Liver (tissue), 9 donors: ENCODE measurements around the gene TRIM38. TPM values are rescaled to one million over a fixed set of nuclear protein-coding genes. Genes with fewer than 3 reads are reported as not detected.

Experiments used
- DNase-seq: peaks from one replicate; pipeline ENCODE4 v3.0.0-alpha.2; 2017; ENCODE audit warnings: low spot score
- H3K27ac ChIP-seq, 2 donors: one replicate each; pipeline ENCODE4 v1.7.0; 2013; ENCODE audit warnings: inconsistent platforms in 2 of 2, low read length in 2 of 2, control low read depth in 1 of 2, low read depth in 1 of 2, mild to moderate bottlenecking in 1 of 2
- H3K27me3 ChIP-seq, 4 donors: one replicate each; pipeline versions ENCODE4 v1.6.1 to v1.7.0; 2013; ENCODE audit warnings: low read length in 3 of 4, inconsistent platforms in 1 of 4, mild to moderate bottlenecking in 1 of 4, moderate library complexity in 1 of 4; ENCODE audit not compliant: control insufficient read depth in 4 of 4, insufficient read depth in 4 of 4
- H3K36me3 ChIP-seq, 4 donors: one replicate each; pipeline versions ENCODE4 v1.6.1 to v1.7.0; 2013; ENCODE audit warnings: low read length in 3 of 4, mild to moderate bottlenecking in 3 of 4, low read depth in 1 of 4, moderate library complexity in 1 of 4; ENCODE audit not compliant: control insufficient read depth in 4 of 4, insufficient read depth in 3 of 4
- H3K4me1 ChIP-seq, 4 donors: one replicate each; pipeline versions ENCODE4 v1.6.1 to v1.7.0; 2013; ENCODE audit warnings: low read length in 3 of 4, mild to moderate bottlenecking in 3 of 4, moderate library complexity in 1 of 4; ENCODE audit not compliant: control insufficient read depth in 4 of 4, insufficient read depth in 4 of 4
- H3K4me3 ChIP-seq, 3 donors: one replicate each; pipeline versions ENCODE4 v1.6.1 to v1.7.0; 2013; ENCODE audit warnings: low read length in 3 of 3, control low read depth in 1 of 3, low read depth in 1 of 3, mild to moderate bottlenecking in 1 of 3
- H3K9ac ChIP-seq, 2 donors: one replicate each; pipeline ENCODE4 v1.7.0; 2013; ENCODE audit warnings: low read length in 2 of 2, mild to moderate bottlenecking in 2 of 2, moderate library complexity in 2 of 2, control low read depth in 1 of 2, low read depth in 1 of 2
- H3K9me3 ChIP-seq, 4 donors: one replicate each; pipeline versions ENCODE4 v1.6.1 to v1.7.0; 2013; ENCODE audit warnings: low read length in 3 of 4; ENCODE audit not compliant: control insufficient read depth in 4 of 4
- ATF3 ChIP-seq: IDR thresholded peaks from 2 replicates; pipeline ENCODE4 v1.6.1; 2016; ENCODE audit warnings: antibody characterized with exemption
- CTCF ChIP-seq: fragments of 150-350 bp; IDR thresholded peaks from 2 replicates; pipeline ENCODE4 v1.5.1; 2017; ENCODE audit warnings: improper control_type of control experiment, low read depth, low read length; ENCODE audit not compliant: missing input control
- EGR1 ChIP-seq, 2 donors: IDR thresholded peaks; 2 replicates each; pipeline ENCODE4 v1.6.1; 2016 to 2018; ENCODE audit warnings: antibody characterized with exemption in 2 of 2, low read depth in 2 of 2
- FOXA1 ChIP-seq: IDR thresholded peaks from 2 replicates; pipeline ENCODE4 v1.6.1; 2016; ENCODE audit warnings: antibody characterized with exemption
- FOXA2 ChIP-seq: IDR thresholded peaks from 2 replicates; pipeline ENCODE4 v1.6.1; 2016; ENCODE audit warnings: antibody characterized with exemption
- GABPA ChIP-seq, 2 donors: IDR thresholded peaks in 1 of 2; conservative IDR thresholded peaks in 1 of 2; 2 replicates each; pipeline ENCODE4 v1.6.1; 2016; ENCODE audit warnings: antibody characterized with exemption in 2 of 2, mild to moderate bottlenecking in 1 of 2, moderate library complexity in 1 of 2
- JUND ChIP-seq, 2 donors: IDR thresholded peaks; 2 replicates each; pipeline ENCODE4 v1.6.1; 2016; ENCODE audit warnings: antibody characterized with exemption in 2 of 2
- MAX ChIP-seq: IDR thresholded peaks from 2 replicates; pipeline ENCODE4 v1.6.1; 2016; ENCODE audit warnings: antibody characterized with exemption
- NR2F2 ChIP-seq: IDR thresholded peaks from 2 replicates; pipeline ENCODE4 v1.6.1; 2016; ENCODE audit warnings: antibody characterized with exemption
- RAD21 ChIP-seq, 2 donors: IDR thresholded peaks; 2 replicates each; pipeline ENCODE4 v1.6.1; 2016; ENCODE audit warnings: antibody characterized with exemption in 2 of 2, mild to moderate bottlenecking in 2 of 2
- REST ChIP-seq: IDR thresholded peaks from 2 replicates; pipeline ENCODE4 v1.6.1; 2016; ENCODE audit warnings: antibody characterized with exemption, mild to moderate bottlenecking
- RXRA ChIP-seq, 2 donors: IDR thresholded peaks; 2 replicates each; pipeline ENCODE4 v1.6.1; 2017 to 2018; ENCODE audit warnings: antibody characterized with exemption in 2 of 2, mild to moderate bottlenecking in 1 of 2
- SP1 ChIP-seq: IDR thresholded peaks from 2 replicates; pipeline ENCODE4 v1.6.1; 2018; ENCODE audit warnings: antibody characterized with exemption, mild to moderate bottlenecking
- TAF1 ChIP-seq: conservative IDR thresholded peaks from 2 replicates; pipeline ENCODE4 v1.6.1; 2016; ENCODE audit warnings: antibody characterized with exemption, mild to moderate bottlenecking
- YY1 ChIP-seq: IDR thresholded peaks from 2 replicates; pipeline ENCODE4 v1.6.1; 2016; ENCODE audit warnings: antibody characterized with exemption, mild to moderate bottlenecking
- ZBTB33 ChIP-seq: IDR thresholded peaks from 2 replicates; pipeline ENCODE4 v1.6.1; 2016; ENCODE audit warnings: antibody characterized with exemption
- WGBS: extraction: QIAGEN DNeasy Blood & Tissue Kit; methylation state at CpG from one replicate; pipeline ENCODE4 v1.1.7; 2013; 5-methylcytosine and 5-hydroxymethylcytosine counted together
- polyA plus RNA-seq, 2 donors: library from polyadenylated mRNA; stranded (reverse) in 1 of 2; unstranded in 1 of 2; fragments of 200-250 nt in 1 of 2; fragments of >200 nt in 1 of 2; fragmentation: Nextera tagmentation in 1 of 2; extraction: Ambion mirVana in 1 of 2; gene quantifications; one replicate each; pipeline versions ENCODE4 v1.2.1 to v1.2.3, GENCODE V29; 2013 to 2015
- total RNA-seq, 2 donors: library from RNA; depleted of rRNA; stranded (reverse); fragments of >200 nt; gene quantifications; one replicate each; pipeline ENCODE4 v1.2.3, GENCODE V29; 2014
- donor health status: healthy.
- donor health status: healthy.
- donor health status: healthy.
- donor health status: healthy.
- donor health status: healthy.

Gene TRIM38
- total and polyA plus RNA-seq, 4 donors, result 1.5 to 3.9 (median 2.9) TPM

DNA sequence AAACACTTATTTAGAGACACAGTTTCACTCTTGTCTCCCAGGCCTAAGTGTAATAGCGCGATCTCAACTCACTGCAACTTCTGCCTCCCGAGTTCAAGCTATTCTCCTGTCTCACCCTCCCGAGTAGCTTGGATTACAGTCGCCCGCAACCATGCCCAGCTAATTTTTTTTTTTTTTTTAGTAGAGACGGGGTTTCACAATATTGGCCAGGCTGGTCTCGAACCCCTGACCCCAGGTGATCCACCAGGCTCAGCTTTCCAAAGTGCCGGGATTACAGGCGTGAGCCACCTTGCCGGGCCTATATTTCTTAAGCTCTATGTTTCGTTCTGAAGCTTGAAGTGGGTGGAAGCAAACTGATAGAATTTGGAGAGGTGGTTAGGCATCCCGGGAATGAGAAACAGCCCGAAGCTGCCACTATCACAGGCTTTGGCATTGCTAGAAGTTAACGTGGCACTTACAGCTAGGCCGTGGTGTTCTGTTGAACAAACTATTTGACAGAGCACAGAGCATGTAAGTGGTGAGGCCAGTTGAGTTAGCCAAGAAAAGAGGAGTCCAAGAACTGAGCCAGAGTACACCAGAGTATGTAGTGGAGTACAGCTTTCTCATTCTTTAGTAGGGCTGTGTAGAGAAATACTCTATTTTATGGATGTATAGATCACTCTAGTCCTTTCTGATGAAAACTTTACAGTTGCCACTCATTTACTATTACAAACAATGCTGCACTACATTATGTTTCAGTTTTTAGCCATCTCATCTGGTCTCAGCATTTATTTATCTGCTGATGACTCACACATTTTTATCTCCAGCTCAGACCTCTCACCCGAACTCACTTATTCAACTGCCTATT is 62.7 kb downstream of the TRIM38 start:
- WGBS, result 87% methylated on average over 17 of the region's 17 CpGs
- Histone ChIP-seq H3K4me1 (peaks cover 0 to 32% (median 13%) of the 10 kb centered on the region in 4 donors), H3K27ac (peak overlapping the region; percentile 96 to 97), H3K4me3 (peak overlapping the region in 1 of 3 donors; percentile 64), H3K27me3 (no peaks in the 10 kb centered on the region), H3K36me3 (no peaks in the 10 kb centered on the region), H3K9ac (peak overlapping the region; percentile 10 to 95), H3K9me3 (no peaks in the 10 kb centered on the region)
- no peak for DNase-seq
- TF ChIP-seq JUND (IDR thresholded peaks at IDR 0.05), result peak in 1 of 2 donors; percentile 78
- TF ChIP-seq ATF3, result no peak
- TF ChIP-seq RAD21 (IDR thresholded peaks at IDR 0.05), result no peak
- TF ChIP-seq YY1, result no peak
- no peak for TF ChIP-seq TAF1
- TF ChIP-seq NR2F2, result peak; percentile 54
- TF ChIP-seq SP1, result no peak
- TF ChIP-seq ZBTB33, result no peak
- no peak for TF ChIP-seq EGR1 (IDR thresholded peaks at IDR 0.05; ENCODE audit: low read depth in 2 of 2)
- no peak for TF ChIP-seq FOXA1
- peak in 1 of 2 donors; percentile 4 for TF ChIP-seq RXRA (IDR thresholded peaks at IDR 0.05)
- no peak for TF ChIP-seq FOXA2
- no peak for TF ChIP-seq CTCF
- no peak for TF ChIP-seq REST
- TF ChIP-seq MAX, result no peak
- TF ChIP-seq GABPA (IDR thresholded peaks at IDR 0.05 in 1 of 2, conservative IDR thresholded peaks at IDR 0.05 in 1 of 2), result no peak
